ENCODE results near the gene RELL1. TPM values are rescaled to one million over a fixed set of nuclear protein-coding genes. Genes with fewer than 3 reads are reported as not detected.

The RELL1 gene, protein sequence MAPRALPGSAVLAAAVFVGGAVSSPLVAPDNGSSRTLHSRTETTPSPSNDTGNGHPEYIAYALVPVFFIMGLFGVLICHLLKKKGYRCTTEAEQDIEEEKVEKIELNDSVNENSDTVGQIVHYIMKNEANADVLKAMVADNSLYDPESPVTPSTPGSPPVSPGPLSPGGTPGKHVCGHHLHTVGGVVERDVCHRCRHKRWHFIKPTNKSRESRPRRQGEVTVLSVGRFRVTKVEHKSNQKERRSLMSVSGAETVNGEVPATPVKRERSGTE
- total RNA-seq: 30.8 and 75.5 TPM in 2 replicates

GRCh38 chr4:37686373-37687193, at the start of gene RELL1:
RELL1 (minus strand) TSS chr4:37686376; CDS start chr4:37686287, 89 bp downstream.

Other genes with a start within 250 kb of the RELL1 start
- gene PGM2, start 140.3 kb upstream of the RELL1 start, total RNA-seq: 16.4 and 24.3 TPM in 2 replicates
- gene TBC1D1, start 204.7 kb upstream of the RELL1 start, total RNA-seq: 39.5 and 55.0 TPM in 2 replicates

Data from pericardium fibroblast (primary cell).